ENCODE measurements around the gene CERK.

- no peak for TF ChIP-seq CTCF (IDR thresholded peaks at IDR 0.05)
- TF ChIP-seq REST (IDR thresholded peaks at IDR 0.05; ENCODE audit: insufficient read depth in 1 of 2, low read depth in 2 of 2, low read length in 1 of 2) = no peak
- TF ChIP-seq POLR2AphosphoS5 (IDR thresholded peaks at IDR 0.05; ENCODE audit: low read depth, low read length) = no peak
Observed at GRCh38 chr22:46777609-46777970, 39.5 kb upstream of the CERK start.
